Measurements from ENCODE around the gene CREB5. TPM values are rescaled to one million over a fixed set of nuclear protein-coding genes. Genes with fewer than 3 reads are reported as not detected.

Gene CREB5
- total RNA-seq, 4 donors from 2014 or later, result 16.8 to 22.4 (median 20.9) TPM

DNA sequence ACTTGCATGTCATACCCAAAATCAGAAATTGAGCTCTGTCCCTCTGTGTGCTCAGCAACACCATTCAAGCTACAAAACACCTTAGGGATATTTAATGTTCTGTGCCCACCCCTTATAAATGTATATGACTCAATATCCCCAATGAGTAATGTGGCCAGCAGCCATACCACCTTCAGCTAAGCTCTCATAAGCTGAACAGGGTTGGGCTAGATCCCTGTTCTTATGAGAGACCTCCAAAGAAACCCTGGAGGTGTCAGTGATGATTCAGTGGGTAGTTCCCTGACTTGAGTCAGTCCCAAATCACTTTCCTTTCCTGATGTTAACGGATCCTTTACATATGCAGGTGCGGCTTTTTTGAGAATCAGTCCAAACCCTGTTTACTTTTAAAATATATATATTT lies 253.8 kb downstream of the CREB5 start:
- H3K36me3 ChIP-seq, result no peaks in the 10 kb centered on the region
- no peaks in the 10 kb centered on the region for H3K9me3 ChIP-seq
- no peak overlapping the region for H3K4me3 ChIP-seq
- DNase-seq (ENCODE audit: low spot score in 2 of 2), result no peak
- H3K4me1 ChIP-seq, result no peaks in the 10 kb centered on the region
- 85 to 93% methylated on average over 2 of the region's 2 CpGs for WGBS, 2 donors
- no peaks in the 10 kb centered on the region for H3K27me3 ChIP-seq
- TF ChIP-seq POLR2A (IDR thresholded peaks at IDR 0.05), result no peak
- no peak for TF ChIP-seq EP300 (IDR thresholded peaks at IDR 0.05)
- TF ChIP-seq CTCF (IDR thresholded peaks at IDR 0.05), result no peak
- no peak overlapping the region for H3K27ac ChIP-seq

DNA sequence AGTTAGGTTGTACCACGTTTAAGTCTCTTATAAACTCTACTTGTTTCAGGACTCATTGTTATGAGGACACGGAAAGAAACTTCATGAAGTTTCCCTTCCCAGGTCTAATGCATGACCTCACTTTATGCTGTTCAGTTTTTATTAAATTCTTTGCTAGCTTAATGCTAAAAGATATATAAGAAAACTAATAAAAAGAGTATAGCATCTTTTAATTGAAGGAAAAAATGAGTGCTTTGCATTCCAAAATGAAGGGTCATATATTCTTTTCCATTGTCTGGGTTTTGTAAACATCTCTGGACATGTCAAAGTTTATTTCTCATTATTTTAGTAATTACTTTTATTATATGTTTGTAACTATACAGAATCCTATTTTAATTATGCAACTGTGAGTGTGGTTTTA lies 255.8 kb downstream of the CREB5 start:
- 83% methylated on average over 2 of the region's 2 CpGs for WGBS, 2 donors
- no peak for TF ChIP-seq EP300 (IDR thresholded peaks at IDR 0.05)
- TF ChIP-seq POLR2A (IDR thresholded peaks at IDR 0.05), result no peak
- no peak for TF ChIP-seq CTCF (IDR thresholded peaks at IDR 0.05)
- no peaks in the 10 kb centered on the region for H3K36me3 ChIP-seq
- H3K27ac ChIP-seq, result no peak overlapping the region
- H3K9me3 ChIP-seq, result no peaks in the 10 kb centered on the region
- no peaks in the 10 kb centered on the region for H3K27me3 ChIP-seq
- H3K4me1 ChIP-seq, result no peaks in the 10 kb centered on the region
- H3K4me3 ChIP-seq, result no peak overlapping the region
- DNase-seq (ENCODE audit: low spot score in 2 of 2), result no peak

GRCh38 chr7:28669330-28669729 lies 257.0 kb downstream of the CREB5 start:
- H3K27me3 ChIP-seq, result no peaks in the 10 kb centered on the region
- no peaks in the 10 kb centered on the region for H3K9me3 ChIP-seq
- no peak for TF ChIP-seq CTCF (IDR thresholded peaks at IDR 0.05)
- no peak for TF ChIP-seq POLR2A (IDR thresholded peaks at IDR 0.05)
- TF ChIP-seq EP300 (IDR thresholded peaks at IDR 0.05), result peak in 1 of 2 donors; percentile 19
- 52 to 65% methylated on average over 4 of the region's 4 CpGs for WGBS, 2 donors
- H3K36me3 ChIP-seq, result no peaks in the 10 kb centered on the region
- no peak overlapping the region for H3K4me3 ChIP-seq
- H3K27ac ChIP-seq, result no peak overlapping the region
- H3K4me1 ChIP-seq, result no peaks in the 10 kb centered on the region
- DNase-seq (ENCODE audit: low spot score in 2 of 2), result no peak

DNA sequence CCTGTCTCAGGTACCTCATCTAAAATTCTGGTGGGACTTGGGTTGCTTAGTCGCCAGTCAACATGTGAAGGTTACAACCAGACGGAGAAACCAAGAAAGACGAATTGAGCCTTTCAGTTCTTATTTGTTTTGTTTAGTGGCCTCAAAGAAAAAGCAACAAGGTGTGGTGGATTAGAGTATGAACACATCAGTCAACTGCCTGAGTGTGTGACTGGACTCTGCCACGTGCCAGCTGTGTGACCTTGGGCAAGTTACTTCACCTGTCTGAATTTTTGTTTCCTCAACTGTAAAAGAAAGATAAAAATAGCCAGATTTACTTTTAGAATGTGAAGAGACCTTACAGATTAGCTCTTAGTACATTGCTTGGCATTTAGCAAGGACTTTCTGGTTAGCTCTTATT lies 259.2 kb downstream of the CREB5 start:
- no peak for TF ChIP-seq EP300 (IDR thresholded peaks at IDR 0.05)
- TF ChIP-seq CTCF (IDR thresholded peaks at IDR 0.05), result no peak
- TF ChIP-seq POLR2A (IDR thresholded peaks at IDR 0.05), result no peak
- no peaks in the 10 kb centered on the region for H3K27me3 ChIP-seq
- 94 to 95% methylated on average over 4 of the region's 4 CpGs for WGBS, 2 donors
- H3K36me3 ChIP-seq, result no peaks in the 10 kb centered on the region
- no peak for DNase-seq (ENCODE audit: low spot score in 2 of 2)
- no peak overlapping the region for H3K27ac ChIP-seq
- H3K9me3 ChIP-seq, result no peaks in the 10 kb centered on the region
- no peak overlapping the region for H3K4me3 ChIP-seq
- no peaks in the 10 kb centered on the region for H3K4me1 ChIP-seq

- Histone ChIP-seq H3K9me3 (no peaks in the 10 kb centered on the region), H3K4me3 (no peak overlapping the region), H3K36me3 (no peaks in the 10 kb centered on the region), H3K27ac (no peak overlapping the region), H3K27me3 (no peaks in the 10 kb centered on the region), H3K4me1 (no peaks in the 10 kb centered on the region)
- WGBS, 2 donors, result 61 to 72% methylated on average over 3 of the region's 3 CpGs
- TF ChIP-seq CTCF (IDR thresholded peaks at IDR 0.05) (no peak), EP300 (IDR thresholded peaks at IDR 0.05) (no peak), POLR2A (IDR thresholded peaks at IDR 0.05) (no peak)
- no peak for DNase-seq (ENCODE audit: low spot score in 2 of 2)
These were observed 260.1 kb downstream of the CREB5 start for GRCh38 chr7:28672397-28672797.
